HepG2 (cell line): ENCODE results near the gene RBP5. TPM values are rescaled to one million over a fixed set of nuclear protein-coding genes. Genes with fewer than 3 reads are reported as not detected.

Experiments used
- EP300 ChIP-seq, 3 experiments: sonication (generic) in 1 of 3; formaldehyde crosslinking in 1 of 3; IDR thresholded peaks; 2 replicates each; pipeline versions ENCODE4 v1.5.1 to v1.6.1; 2011 to 2020; ENCODE audit warnings: low read depth in 2 of 3, low read length in 2 of 3, borderline replicate concordance in 1 of 3, improper control_type of control experiment in 1 of 3, mild to moderate bottlenecking in 1 of 3, missing genetic modification reagents in 1 of 3, moderate library complexity in 1 of 3
- GZF1 ChIP-seq: sonication (generic); formaldehyde crosslinking; IDR thresholded peaks from 2 replicates; pipeline ENCODE4 v1.5.1; 2020; ENCODE audit warnings: mild to moderate bottlenecking, missing genetic modification reagents
- HIVEP1 ChIP-seq: sonication (generic); formaldehyde crosslinking; IDR thresholded peaks from 2 replicates; pipeline ENCODE4 v1.4.0; 2020; ENCODE audit warnings: mild to moderate bottlenecking, missing genetic modification reagents
- NFE2L1 ChIP-seq: sonication (generic); formaldehyde crosslinking; IDR thresholded peaks from 2 replicates; pipeline ENCODE4 v1.4.0; 2020; ENCODE audit warnings: missing genetic modification reagents, mild to moderate bottlenecking, borderline replicate concordance
- NFIC ChIP-seq: IDR thresholded peaks from 2 replicates; pipeline ENCODE4 v1.6.1; 2012; ENCODE audit warnings: mild to moderate bottlenecking, low read length, inconsistent platforms
- RFXANK ChIP-seq: IDR thresholded peaks from 2 replicates; pipeline ENCODE4 v1.6.1; 2016
- SMYD3 ChIP-seq: sonication (generic); formaldehyde crosslinking; IDR thresholded peaks from 2 replicates; pipeline ENCODE4 v1.8.1; 2023; ENCODE audit warnings: mild to moderate bottlenecking, missing genetic modification reagents
- SNAPC2 ChIP-seq: sonication (generic); formaldehyde crosslinking; IDR thresholded peaks from 2 replicates; pipeline ENCODE4 v1.8.1; 2022; ENCODE audit warnings: mild to moderate bottlenecking, missing genetic modification reagents
- STAT5B ChIP-seq: sonication (generic); formaldehyde crosslinking; IDR thresholded peaks from 2 replicates; pipeline ENCODE4 v1.4.0; 2020; ENCODE audit warnings: missing genetic modification reagents
- ZFP37 ChIP-seq: sonication (generic); formaldehyde crosslinking; IDR thresholded peaks from 2 replicates; pipeline ENCODE4 v1.4.0; 2020; ENCODE audit warnings: missing genetic modification reagents, borderline replicate concordance
- ZMAT3 ChIP-seq: sonication (generic); formaldehyde crosslinking; conservative IDR thresholded peaks from 2 replicates; pipeline ENCODE4 v1.7.0; 2021; ENCODE audit warnings: missing genetic modification reagents
- ZNF549 ChIP-seq: sonication (generic); formaldehyde crosslinking; IDR thresholded peaks from 2 replicates; pipeline ENCODE4 v1.5.0; 2020; ENCODE audit warnings: missing genetic modification reagents
- ZNF607 ChIP-seq: sonication (generic); formaldehyde crosslinking; IDR thresholded peaks from 2 replicates; pipeline ENCODE4 v1.5.1; 2020; ENCODE audit warnings: missing genetic modification reagents, mild to moderate bottlenecking, borderline replicate concordance
- ZNF737 ChIP-seq: sonication (generic); formaldehyde crosslinking; IDR thresholded peaks from 2 replicates; pipeline ENCODE4 v1.5.0; 2020; ENCODE audit warnings: missing genetic modification reagents, mild to moderate bottlenecking, borderline replicate concordance
- ZNF839 ChIP-seq: sonication (generic); formaldehyde crosslinking; IDR thresholded peaks from 2 replicates; pipeline ENCODE4 v1.4.0; 2020; ENCODE audit warnings: missing genetic modification reagents, mild to moderate bottlenecking, borderline replicate concordance
- ZSCAN30 ChIP-seq: sonication (generic); formaldehyde crosslinking; IDR thresholded peaks from 2 replicates; pipeline ENCODE4 v1.5.0; 2020; ENCODE audit warnings: mild to moderate bottlenecking, missing genetic modification reagents
- ZSCAN31 ChIP-seq: sonication (generic); formaldehyde crosslinking; IDR thresholded peaks from 2 replicates; pipeline ENCODE4 v1.5.0; 2020; ENCODE audit warnings: low read depth, mild to moderate bottlenecking, missing genetic modification reagents
- polyA plus RNA-seq, 8 experiments: library from polyadenylated mRNA; depleted of rRNA in 3 of 8; stranded (reverse) in 7 of 8; unstranded in 1 of 8; fragments of >200 nt; fragmentation: Illumina TruSeq in 4 of 8; extraction: Trizol in 4 of 8; gene quantifications; 2 replicates each; pipeline versions ENCODE4 v1.2.1 to v1.2.3, GENCODE V29; 2011 to 2016; ENCODE audit warnings: low read depth in 4 of 8, missing spikeins in 1 of 8, mixed read lengths in 1 of 8; ENCODE audit not compliant: insufficient read depth in 1 of 8
- total RNA-seq, 5 experiments: library from RNA; depleted of rRNA; stranded (reverse); fragments of >200 nt; fragmentation: Illumina TruSeq; extraction: Trizol; gene quantifications; 2 replicates each; pipeline ENCODE4 v1.2.3, GENCODE V29; 2016; ENCODE audit warnings: low read depth in 1 of 5
- TF ChIP-seq, protein P1 (sequence below): sonication (generic); formaldehyde crosslinking; IDR thresholded peaks from 2 replicates; pipeline ENCODE4 v1.9.0; 2021; ENCODE audit warnings: missing genetic modification reagents, borderline replicate concordance
- TF ChIP-seq, protein P2 (sequence below): sonication (generic); formaldehyde crosslinking; IDR thresholded peaks from 2 replicates; pipeline ENCODE4 v1.8.1; 2023; ENCODE audit warnings: mild to moderate bottlenecking, missing genetic modification reagents
- TF ChIP-seq, protein P3 (sequence below): sonication (generic); formaldehyde crosslinking; IDR thresholded peaks from 2 replicates; pipeline ENCODE4 v1.8.1; 2022; ENCODE audit warnings: mild to moderate bottlenecking, missing genetic modification reagents
- TF ChIP-seq, protein P4 (sequence below): sonication (generic); formaldehyde crosslinking; conservative IDR thresholded peaks from 2 replicates; pipeline ENCODE4 v1.4.0; 2020; ENCODE audit warnings: missing genetic modification reagents
- TF ChIP-seq, protein P5 (sequence below), 2 experiments: IDR thresholded peaks; 2 replicates each; pipeline ENCODE4 v1.6.1; 2011 to 2012; ENCODE audit warnings: low read length in 2 of 2, borderline replicate concordance in 1 of 2, low read depth in 1 of 2, mild to moderate bottlenecking in 1 of 2, moderate library complexity in 1 of 2

The RBP5 gene
- total and polyA plus RNA-seq, 2 of the 13 experiments (the other 11 are each of a cell fraction or from before 2014, with no cell fraction given), result 13.8 to 19.8 TPM

DNA sequence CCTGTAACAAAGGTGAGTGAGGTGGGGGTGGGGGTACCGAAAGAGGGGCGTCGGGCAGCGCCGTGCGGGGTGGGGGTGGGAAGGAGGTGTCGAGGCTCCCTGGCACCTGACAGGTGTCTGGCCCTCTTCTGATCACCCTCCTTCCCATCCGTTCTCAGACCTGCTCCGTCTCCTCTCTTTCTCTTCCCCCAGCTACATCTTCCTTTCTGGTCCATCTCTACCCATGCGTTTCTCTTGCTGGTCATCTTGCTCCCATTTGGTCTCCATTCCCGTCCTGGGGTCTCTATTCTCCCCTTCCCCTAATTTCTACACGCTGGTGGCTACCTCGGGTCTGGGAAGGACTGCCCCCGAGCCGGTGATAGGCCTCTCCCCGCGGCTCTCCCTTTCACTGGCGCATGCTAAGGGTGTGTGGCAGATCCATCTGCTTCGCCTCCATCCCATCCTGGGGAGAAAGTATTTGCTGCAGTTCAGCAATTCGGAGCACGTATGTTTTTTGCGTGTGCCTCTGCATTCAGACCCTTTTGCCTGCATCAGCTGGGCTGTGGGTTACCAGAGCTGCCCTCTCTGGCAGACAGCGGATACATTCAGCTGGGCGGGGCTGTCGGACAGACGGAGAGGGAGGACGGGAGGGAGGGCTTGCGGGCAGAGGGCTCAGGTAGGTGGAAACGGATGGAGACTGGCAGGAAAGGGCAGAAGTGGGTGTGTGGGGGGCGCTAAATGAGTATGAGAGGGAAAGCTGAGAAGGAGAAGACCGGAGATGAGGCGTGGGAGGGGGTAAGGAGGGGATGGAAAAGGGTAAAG is 2.2 kb upstream of the RBP5 start (continued):
- TF ChIP-seq HIVEP1 (CRISPR knock-in tag) (no peak), NFIC (no peak), ZSCAN31 (CRISPR knock-in tag) (no peak), ZNF549 (no peak), ZFP37 (CRISPR knock-in tag) (no peak), ZNF737 (no peak), EP300 (IDR thresholded peaks at IDR 0.05; ENCODE audit: low read depth in 2 of 2, low read length in 2 of 2) (no peak), EP300 (CRISPR knock-in tag; IDR thresholded peaks at IDR 0.05; ENCODE audit: borderline replicate concordance) (no peak), ZNF607 (peak; percentile 34; the same call in 1 of the 2 replicates), ZMAT3 (CRISPR knock-in tag) (no peak), ZSCAN30 (CRISPR knock-in tag) (no peak), SNAPC2 (no peak), GZF1 (CRISPR knock-in tag) (no peak), RFXANK (no peak), STAT5B (CRISPR knock-in tag) (no peak), SMYD3 (CRISPR knock-in tag) (no peak), NFE2L1 (CRISPR knock-in tag) (no peak), ZNF839 (no peak)
- TF ChIP-seq, protein P1, sequence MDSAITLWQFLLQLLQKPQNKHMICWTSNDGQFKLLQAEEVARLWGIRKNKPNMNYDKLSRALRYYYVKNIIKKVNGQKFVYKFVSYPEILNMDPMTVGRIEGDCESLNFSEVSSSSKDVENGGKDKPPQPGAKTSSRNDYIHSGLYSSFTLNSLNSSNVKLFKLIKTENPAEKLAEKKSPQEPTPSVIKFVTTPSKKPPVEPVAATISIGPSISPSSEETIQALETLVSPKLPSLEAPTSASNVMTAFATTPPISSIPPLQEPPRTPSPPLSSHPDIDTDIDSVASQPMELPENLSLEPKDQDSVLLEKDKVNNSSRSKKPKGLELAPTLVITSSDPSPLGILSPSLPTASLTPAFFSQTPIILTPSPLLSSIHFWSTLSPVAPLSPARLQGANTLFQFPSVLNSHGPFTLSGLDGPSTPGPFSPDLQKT, result no peak
- TF ChIP-seq, protein P2, sequence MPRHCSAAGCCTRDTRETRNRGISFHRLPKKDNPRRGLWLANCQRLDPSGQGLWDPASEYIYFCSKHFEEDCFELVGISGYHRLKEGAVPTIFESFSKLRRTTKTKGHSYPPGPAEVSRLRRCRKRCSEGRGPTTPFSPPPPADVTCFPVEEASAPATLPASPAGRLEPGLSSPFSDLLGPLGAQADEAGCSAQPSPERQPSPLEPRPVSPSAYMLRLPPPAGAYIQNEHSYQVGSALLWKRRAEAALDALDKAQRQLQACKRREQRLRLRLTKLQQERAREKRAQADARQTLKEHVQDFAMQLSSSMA, result no peak
- TF ChIP-seq, protein P3, sequence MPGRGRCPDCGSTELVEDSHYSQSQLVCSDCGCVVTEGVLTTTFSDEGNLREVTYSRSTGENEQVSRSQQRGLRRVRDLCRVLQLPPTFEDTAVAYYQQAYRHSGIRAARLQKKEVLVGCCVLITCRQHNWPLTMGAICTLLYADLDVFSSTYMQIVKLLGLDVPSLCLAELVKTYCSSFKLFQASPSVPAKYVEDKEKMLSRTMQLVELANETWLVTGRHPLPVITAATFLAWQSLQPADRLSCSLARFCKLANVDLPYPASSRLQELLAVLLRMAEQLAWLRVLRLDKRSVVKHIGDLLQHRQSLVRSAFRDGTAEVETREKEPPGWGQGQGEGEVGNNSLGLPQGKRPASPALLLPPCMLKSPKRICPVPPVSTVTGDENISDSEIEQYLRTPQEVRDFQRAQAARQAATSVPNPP (CRISPR knock-in tag), result no peak
- TF ChIP-seq, protein P4, sequence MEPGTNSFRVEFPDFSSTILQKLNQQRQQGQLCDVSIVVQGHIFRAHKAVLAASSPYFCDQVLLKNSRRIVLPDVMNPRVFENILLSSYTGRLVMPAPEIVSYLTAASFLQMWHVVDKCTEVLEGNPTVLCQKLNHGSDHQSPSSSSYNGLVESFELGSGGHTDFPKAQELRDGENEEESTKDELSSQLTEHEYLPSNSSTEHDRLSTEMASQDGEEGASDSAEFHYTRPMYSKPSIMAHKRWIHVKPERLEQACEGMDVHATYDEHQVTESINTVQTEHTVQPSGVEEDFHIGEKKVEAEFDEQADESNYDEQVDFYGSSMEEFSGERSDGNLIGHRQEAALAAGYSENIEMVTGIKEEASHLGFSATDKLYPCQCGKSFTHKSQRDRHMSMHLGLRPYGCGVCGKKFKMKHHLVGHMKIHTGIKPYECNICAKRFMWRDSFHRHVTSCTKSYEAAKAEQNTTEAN (CRISPR knock-in tag), result no peak
- TF ChIP-seq, protein P5, sequence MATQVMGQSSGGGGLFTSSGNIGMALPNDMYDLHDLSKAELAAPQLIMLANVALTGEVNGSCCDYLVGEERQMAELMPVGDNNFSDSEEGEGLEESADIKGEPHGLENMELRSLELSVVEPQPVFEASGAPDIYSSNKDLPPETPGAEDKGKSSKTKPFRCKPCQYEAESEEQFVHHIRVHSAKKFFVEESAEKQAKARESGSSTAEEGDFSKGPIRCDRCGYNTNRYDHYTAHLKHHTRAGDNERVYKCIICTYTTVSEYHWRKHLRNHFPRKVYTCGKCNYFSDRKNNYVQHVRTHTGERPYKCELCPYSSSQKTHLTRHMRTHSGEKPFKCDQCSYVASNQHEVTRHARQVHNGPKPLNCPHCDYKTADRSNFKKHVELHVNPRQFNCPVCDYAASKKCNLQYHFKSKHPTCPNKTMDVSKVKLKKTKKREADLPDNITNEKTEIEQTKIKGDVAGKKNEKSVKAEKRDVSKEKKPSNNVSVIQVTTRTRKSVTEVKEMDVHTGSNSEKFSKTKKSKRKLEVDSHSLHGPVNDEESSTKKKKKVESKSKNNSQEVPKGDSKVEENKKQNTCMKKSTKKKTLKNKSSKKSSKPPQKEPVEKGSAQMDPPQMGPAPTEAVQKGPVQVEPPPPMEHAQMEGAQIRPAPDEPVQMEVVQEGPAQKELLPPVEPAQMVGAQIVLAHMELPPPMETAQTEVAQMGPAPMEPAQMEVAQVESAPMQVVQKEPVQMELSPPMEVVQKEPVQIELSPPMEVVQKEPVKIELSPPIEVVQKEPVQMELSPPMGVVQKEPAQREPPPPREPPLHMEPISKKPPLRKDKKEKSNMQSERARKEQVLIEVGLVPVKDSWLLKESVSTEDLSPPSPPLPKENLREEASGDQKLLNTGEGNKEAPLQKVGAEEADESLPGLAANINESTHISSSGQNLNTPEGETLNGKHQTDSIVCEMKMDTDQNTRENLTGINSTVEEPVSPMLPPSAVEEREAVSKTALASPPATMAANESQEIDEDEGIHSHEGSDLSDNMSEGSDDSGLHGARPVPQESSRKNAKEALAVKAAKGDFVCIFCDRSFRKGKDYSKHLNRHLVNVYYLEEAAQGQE (IDR thresholded peaks at IDR 0.05; ENCODE audit: borderline replicate concordance in 1 of 2, low read depth in 1 of 2, low read length in 2 of 2), result no peak
